KOPT-K1 (cell line): Measurements from ENCODE around the gene MOB3B.

Source experiments
- H3K27ac ChIP-seq: fragments of 200-600 bp; sonication (generic); 2 replicates; pipeline ENCODE4 v1.5.1; 2016; ENCODE audit warnings: antibody characterized with exemption, mild to moderate bottlenecking, low read depth, low read length; ENCODE audit not compliant: poor library complexity, severe bottlenecking
- H3K36me3 ChIP-seq: fragments of 200-600 bp; sonication (generic); 2 replicates; pipeline ENCODE4 v1.5.1; 2017; ENCODE audit warnings: antibody characterized with exemption, mild to moderate bottlenecking, low read length, moderate library complexity; ENCODE audit not compliant: insufficient read depth
- H3K9me3 ChIP-seq: fragments of 200-600 bp; sonication (generic); 2 replicates; pipeline ENCODE4 v1.5.1; 2017; ENCODE audit warnings: antibody characterized with exemption, low read length, mild to moderate bottlenecking; ENCODE audit not compliant: insufficient read depth, poor library complexity, severe bottlenecking

MOB3B gene

DNA sequence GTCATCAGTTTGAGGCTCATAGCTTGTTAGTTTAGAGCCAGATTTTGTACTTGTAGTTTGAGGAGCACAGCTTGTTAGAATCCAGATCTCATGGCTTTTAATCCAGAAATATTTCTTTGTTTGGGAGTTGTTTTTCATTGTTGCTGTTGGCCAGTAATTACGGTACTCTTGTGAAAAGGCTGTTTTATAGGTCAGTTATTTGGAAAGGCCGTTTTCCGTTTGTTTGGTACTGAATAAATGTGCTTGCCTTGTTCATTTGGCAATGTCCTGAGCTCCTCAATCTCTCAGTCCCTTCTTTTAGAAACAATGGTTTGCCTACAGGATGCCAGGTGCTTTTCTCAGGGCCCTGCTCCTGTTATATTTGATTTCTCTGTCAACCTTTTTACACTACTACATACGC lies 4.5 kb upstream of the MOB3B start:
- Histone ChIP-seq H3K27ac (no peak overlapping the region), H3K9me3 (no peaks in the 10 kb centered on the region), H3K36me3 (no peaks in the 10 kb centered on the region)

DNA sequence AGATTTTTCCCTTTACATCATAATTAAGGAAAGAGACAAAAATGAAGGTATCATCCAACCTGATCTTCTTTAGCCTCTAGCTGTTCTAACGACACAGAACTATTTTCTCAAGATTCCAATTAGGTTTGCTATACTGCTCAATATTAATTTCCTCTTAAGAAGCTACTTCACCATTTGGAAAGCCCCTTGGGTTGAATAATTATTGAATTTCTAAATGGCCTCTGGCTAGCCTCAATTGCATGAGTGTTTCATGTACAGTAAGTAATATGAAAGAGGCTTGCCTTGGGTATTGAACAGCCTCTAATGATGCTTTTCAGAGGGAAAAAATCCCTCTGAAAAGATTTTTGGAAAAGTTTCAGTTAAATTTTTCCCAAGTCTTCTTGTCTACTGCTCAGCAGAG lies 3.7 kb upstream of the MOB3B start:
- no peaks in the 10 kb centered on the region for H3K9me3 ChIP-seq

DNA sequence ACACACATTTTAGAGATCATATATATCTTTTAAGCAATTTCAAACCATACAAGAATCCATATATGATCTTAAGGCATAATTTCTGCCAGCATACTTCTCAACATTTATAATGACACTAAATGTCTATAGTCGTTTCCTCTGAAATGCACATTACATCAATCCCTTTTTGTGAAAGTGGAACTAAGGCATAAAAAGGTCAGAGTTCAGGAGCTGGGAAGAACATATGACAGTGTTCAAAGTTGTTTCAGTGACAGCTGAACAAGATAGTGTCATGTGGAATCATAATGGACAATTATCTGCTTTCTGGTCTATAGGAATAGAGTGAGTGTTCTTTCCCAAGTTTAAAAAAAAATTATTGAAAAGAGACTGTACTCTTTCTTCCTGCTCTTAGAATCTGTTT lies 2.4 kb upstream of the MOB3B start:
- Histone ChIP-seq H3K36me3 (no peaks in the 10 kb centered on the region), H3K27ac (no peak overlapping the region), H3K9me3 (no peaks in the 10 kb centered on the region)

More for the DNA sequence above, 3.7 kb upstream of the MOB3B start:
- Histone ChIP-seq H3K36me3 (no peaks in the 10 kb centered on the region), H3K27ac (no peak overlapping the region)

DNA sequence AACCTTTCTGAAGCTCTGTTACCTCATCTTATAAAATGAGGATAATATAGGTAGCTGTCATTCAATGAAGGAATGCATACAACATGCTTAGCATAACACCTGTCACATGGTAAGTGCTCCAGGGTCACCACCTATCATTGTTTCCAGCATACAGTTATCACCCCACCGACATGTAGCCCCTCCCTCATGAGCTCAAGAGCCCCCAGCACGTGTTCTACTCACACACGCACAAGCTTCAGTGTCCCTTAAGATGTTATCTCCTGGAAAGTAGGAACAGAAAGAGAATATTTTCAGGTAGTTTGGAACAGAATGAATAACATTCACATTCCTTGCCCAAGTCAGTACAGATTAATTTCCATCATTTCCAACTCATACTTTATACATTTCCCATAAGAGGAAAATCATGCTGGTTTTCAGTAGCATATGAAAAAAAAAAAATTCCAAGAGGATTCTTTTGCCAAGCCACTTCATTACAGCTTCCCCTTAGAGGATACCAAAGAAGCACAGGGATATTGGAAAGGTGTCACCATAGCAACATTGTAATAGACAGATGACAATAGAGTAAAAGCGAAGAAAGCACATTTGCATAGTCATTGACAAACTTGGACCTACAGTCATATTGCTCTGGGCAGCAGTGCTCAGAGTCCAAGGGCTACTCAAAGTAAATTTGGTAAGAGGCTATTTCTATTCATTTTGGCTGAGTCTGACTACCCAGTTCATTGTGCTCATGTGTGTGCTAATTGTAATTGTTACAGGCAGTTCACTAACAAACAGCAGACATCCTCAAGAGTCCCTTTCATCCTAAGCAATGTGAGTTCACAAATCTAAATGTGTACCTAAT lies 1.5 kb upstream of the MOB3B start:
- H3K27ac ChIP-seq, result no peak overlapping the region
- H3K36me3 ChIP-seq, result no peaks in the 10 kb centered on the region
- no peaks in the 10 kb centered on the region for H3K9me3 ChIP-seq

DNA sequence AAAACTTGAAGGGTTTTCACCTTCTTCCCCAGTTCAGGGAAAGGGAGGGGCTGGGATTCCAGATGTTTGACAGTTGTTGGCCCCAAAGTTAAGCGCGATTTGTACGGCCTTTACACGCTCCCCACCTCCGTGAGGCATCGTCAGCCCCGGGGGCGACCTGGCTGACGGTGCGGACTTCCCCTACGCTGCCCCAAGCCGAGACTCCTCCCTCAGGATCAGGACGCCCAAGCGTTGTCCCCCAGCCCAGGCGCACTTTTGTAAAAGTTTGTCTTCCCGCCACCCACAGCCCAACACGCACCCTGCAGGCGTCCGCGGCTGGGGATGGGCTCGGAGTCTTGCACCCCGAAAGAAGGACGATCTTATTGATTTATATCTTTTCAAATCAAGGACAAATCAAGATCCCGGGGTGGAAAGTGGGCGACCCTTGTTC lies 713 bp downstream of the MOB3B start:
- no peaks in the 10 kb centered on the region for H3K36me3 ChIP-seq
- H3K9me3 ChIP-seq, result no peaks in the 10 kb centered on the region
- H3K27ac ChIP-seq, result no peak overlapping the region

GRCh38 chr9:27528076-27528885 lies 1.3 kb downstream of the MOB3B start:
- Histone ChIP-seq H3K27ac (no peak overlapping the region), H3K9me3 (no peaks in the 10 kb centered on the region), H3K36me3 (no peaks in the 10 kb centered on the region)

GRCh38 chr9:27527702-27528075 lies 1.9 kb downstream of the MOB3B start:
- Histone ChIP-seq H3K27ac (no peak overlapping the region), H3K36me3 (no peaks in the 10 kb centered on the region), H3K9me3 (no peaks in the 10 kb centered on the region)

GRCh38 chr9:27524236-27524635 lies 5.4 kb downstream of the MOB3B start, which contains the start of gene IFNK:
Gene IFNK (plus strand): TSS chr9:27524290. CDS start chr9:27524337, 47 bp downstream.
- Histone ChIP-seq H3K36me3 (no peaks in the 10 kb centered on the region), H3K9me3 (no peaks in the 10 kb centered on the region)

GRCh38 chr9:27523141-27523540 lies 6.5 kb downstream of the MOB3B start:
- H3K36me3 ChIP-seq, result no peaks in the 10 kb centered on the region
- H3K27ac ChIP-seq, result no peak overlapping the region
- H3K9me3 ChIP-seq, result no peaks in the 10 kb centered on the region

More at GRCh38 chr9:27524236-27524635, 5.4 kb downstream of the MOB3B start, which contains the start of gene IFNK:
- no peak within 1 kb of the TSS for H3K27ac ChIP-seq

- Histone ChIP-seq H3K36me3 (no peaks in the 10 kb centered on the region), H3K27ac (no peak overlapping the region)
These were observed 8.6 kb downstream of the MOB3B start for GRCh38 chr9:27520986-27521385.

DNA sequence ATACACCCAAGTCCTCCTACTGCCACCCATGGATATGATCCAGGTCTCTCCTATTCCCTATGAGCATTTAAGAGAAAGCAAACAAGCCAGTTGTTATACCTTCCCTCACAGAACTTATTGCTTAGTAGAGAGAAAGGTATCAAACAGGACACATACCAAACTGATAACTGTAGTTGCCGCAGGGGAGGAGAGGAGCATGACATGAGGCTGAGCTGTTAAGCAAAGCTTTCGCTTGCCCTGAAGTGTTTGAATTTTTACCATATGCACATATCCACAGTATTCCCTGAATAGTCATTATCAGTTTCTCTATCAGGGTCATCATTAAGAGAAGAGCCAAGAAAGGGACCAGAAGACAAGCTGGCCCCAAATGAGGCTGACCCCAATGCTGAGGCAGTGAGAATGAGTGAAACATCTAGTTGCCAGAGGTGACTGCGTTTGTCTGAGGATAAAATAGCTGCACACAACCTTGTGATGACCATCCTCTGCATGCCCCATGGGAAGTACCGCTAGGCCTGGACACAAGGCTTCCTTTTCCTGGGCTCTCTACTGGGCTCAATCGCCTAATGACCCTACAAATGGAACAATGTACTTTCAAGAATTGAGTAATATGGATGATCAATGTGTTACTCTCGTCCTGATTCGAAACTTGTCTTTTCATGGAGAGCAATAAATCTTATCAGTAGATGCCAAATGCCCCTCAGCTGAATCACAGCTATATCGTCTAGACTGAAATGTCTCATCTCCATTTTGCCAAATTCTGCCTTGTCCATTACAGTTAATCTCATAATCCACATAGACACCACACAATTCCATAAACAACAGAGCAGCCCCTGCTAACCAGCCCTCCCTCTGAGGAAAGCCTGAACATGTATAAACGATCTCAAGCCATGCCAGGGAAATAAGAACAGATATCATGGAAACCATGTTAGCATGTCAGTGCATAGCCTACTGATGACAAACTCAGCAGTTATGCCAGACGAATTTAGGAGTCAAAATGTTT lies 9.8 kb downstream of the MOB3B start:
- Histone ChIP-seq H3K27ac (no peak overlapping the region), H3K9me3 (no peaks in the 10 kb centered on the region), H3K36me3 (no peaks in the 10 kb centered on the region)

More at GRCh38 chr9:27520986-27521385, 8.6 kb downstream of the MOB3B start:
- no peaks in the 10 kb centered on the region for H3K9me3 ChIP-seq

DNA sequence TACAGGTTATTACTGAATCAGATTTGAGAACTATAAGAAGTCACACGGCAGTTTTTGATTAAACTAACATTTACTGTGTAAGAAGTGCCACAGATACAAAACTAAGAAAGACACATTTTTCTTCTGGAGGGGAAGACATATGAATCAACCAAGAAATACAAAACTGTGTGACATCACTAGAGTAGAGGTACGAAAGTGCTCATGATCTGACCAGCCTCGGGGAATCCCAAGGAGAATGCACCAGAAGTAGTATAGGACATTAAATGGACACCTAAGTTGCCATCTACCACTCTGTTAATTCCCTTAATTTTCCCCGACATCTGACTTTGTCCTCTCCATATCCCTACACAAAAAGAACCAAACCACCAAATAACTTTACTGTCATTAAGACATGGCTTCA lies 10.8 kb downstream of the MOB3B start:
- no peaks in the 10 kb centered on the region for H3K36me3 ChIP-seq
- no peaks in the 10 kb centered on the region for H3K9me3 ChIP-seq

GRCh38 chr9:27518006-27518405 lies 11.6 kb downstream of the MOB3B start:
- Histone ChIP-seq H3K27ac (no peak overlapping the region), H3K9me3 (no peaks in the 10 kb centered on the region), H3K36me3 (no peaks in the 10 kb centered on the region)

More for the DNA sequence above, 10.8 kb downstream of the MOB3B start:
- no peak overlapping the region for H3K27ac ChIP-seq

DNA sequence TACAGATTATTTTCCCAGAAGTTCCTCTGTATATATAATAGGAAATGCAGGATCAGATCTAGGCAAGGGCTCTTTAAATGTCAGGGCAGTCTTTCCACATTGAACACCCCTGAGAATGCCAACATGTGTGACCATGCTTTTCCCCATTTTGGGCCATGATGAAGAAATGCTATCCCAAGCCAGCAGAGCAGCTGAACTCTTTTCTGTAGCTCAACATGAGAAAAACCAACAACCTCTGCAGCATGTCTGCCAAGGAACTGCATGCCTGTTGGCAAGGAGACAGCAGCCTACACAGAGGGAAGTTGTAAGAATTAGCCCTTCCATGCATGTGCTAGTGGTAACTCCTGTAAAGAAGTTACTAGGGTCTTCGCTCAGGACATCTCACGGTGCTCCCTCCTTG lies 15.1 kb downstream of the MOB3B start:
- no peaks in the 10 kb centered on the region for H3K9me3 ChIP-seq
- H3K36me3 ChIP-seq, result no peaks in the 10 kb centered on the region
- H3K27ac ChIP-seq, result no peak overlapping the region
